Activated naive CD4-positive, alpha-beta T cell treated with anti-CD3 and anti-CD28 coated beads for 36 hours (primary cell): ENCODE results near the gene DNMT3A. TPM values are rescaled to one million over a fixed set of nuclear protein-coding genes. Genes with fewer than 3 reads are reported as not detected.

ENCODE experiments used
- CTCF ChIA-PET: fragments of 350-600 bp; sonication (Branson Sonifier 250); formaldehyde crosslinking; loops from one replicate; lab custom pipeline; 2021; ENCODE audit warnings: antibody characterized with exemption; lab: Charles Lee
- DNase-seq: peaks from one replicate; pipeline ENCODE4 v3.0.0-alpha.2; 2020
- H3K27ac Mint-ChIP-seq: one replicate; pipeline ENCODE4 v1.8.0; 2021; ENCODE audit warnings: mild to moderate bottlenecking, mixed read lengths
- H3K27me3 Mint-ChIP-seq: one replicate; pipeline ENCODE4 v1.8.0; 2021; ENCODE audit warnings: low read depth, mixed read lengths
- H3K36me3 Mint-ChIP-seq: one replicate; pipeline ENCODE4 v1.8.0; 2021; ENCODE audit warnings: low read depth, mixed read lengths
- H3K4me1 Mint-ChIP-seq: one replicate; pipeline ENCODE4 v1.8.0; 2021; ENCODE audit warnings: low read depth, mixed read lengths
- H3K4me3 Mint-ChIP-seq: one replicate; pipeline ENCODE4 v1.8.0; 2021; ENCODE audit warnings: mild to moderate bottlenecking, moderate library complexity, mixed read lengths
- H3K9me3 Mint-ChIP-seq: one replicate; pipeline ENCODE4 v1.8.0; 2021; ENCODE audit warnings: mixed read lengths
- intact Hi-C: fragments of 100-400 bp; cut with micrococcal nuclease; formaldehyde crosslinking; loops from one replicate; pipeline ENCODE4 v1.15.1; 2023
- total RNA-seq, 2 experiments: library from RNA; stranded (reverse); gene quantifications; one replicate each; pipeline ENCODE4 v1.2.3, GENCODE V29; 2021

DNMT3A gene
- total RNA-seq, 2 experiments from 2014 or later, result 53.0 to 53.5 TPM

DNA sequence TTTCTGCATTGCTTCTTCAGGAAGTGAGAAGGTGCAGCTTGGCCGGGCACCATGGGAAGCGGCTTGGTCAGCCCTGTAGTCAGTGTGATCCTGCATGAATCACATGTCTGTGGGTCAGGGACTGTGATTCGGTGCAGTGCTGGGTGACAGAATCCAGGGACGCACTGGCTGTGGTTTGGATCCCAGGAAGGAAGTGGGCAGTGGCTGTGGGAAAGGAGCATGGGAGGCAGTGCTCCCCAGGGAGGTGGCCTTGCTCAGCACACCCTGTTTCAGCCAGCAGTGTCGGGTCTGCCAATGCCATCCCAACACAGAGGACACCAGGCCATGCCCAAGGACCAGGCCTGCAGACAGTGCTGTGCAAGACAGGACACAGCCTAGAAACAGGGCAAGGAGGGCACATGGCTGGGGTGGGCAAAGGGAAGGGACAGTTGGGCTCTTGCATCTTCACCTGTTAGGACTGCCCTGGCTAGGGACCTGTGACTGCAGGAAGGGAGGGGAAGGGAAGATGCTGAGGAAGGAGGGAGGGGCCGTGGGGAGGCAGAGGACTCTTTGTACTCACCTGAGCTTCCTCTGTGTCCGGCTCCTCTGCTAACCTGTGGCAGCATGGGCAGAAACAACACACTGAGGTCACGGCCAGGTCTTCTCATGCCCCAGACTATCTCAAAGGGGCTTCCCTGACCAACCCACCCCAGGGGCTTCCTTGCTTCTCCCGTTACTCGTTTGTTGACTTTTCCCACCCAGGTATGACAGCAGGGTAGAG is 37.2 kb upstream of the DNMT3A start:
- DNase-seq, result no peak
- Mint-ChIP-seq H3K9me3 (peaks cover 10% of the 10 kb centered on the region), H3K4me1 (peaks cover 28% of the 10 kb centered on the region), H3K27me3 (no peaks in the 10 kb centered on the region), H3K27ac (peak overlapping the region; percentile 31), H3K36me3 (peaks cover 10% of the 10 kb centered on the region), H3K4me3 (no peak overlapping the region)
- CTCF ChIA-PET, result interaction anchor here (0.9 kb wide), 1 partner anchor 16 kb away, joined by 3 read pairs; no protein-coding TSS in a partner anchor
- intact Hi-C loops, result loop anchor here (5.0 kb wide), 2 partner anchors 212 to 407 kb away; partner anchors contain the start of genes DNAJC27 and POMC

DNA sequence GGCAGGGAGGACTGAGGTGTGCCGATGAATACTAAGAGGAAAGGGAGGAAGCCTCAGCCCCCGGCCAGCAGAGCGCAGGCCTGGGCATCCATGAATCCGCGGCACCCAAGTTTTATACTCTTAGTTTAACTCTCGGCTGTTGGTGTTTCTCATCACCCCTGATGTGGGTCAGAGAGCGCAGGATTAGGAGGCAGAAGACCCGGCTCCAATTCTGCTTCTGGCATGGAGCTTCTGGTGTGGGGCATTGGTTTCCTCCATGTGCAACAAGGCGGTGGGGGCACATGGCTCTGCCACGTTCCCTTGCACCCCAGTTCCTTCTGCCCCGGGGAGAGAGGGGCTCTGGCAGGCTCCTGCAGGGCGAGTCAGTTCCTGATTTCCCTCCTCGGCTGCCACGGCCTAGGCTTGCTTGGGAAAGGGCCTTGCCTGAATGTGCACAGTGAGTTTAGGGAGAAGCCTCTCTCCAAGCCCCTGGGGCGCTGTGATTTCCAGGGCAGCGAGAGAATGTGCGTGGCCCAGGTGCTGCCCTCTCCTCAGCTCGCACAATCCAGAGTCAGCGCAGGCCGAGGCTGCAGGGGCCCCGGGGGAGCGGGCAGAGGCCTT is 36.2 kb upstream of the DNMT3A start:
- no peak for DNase-seq
- CTCF ChIA-PET, result interaction anchor here (0.9 to 4.1 kb wide), 10 partner anchors 8 to 67 kb away, joined by 3 to 54 read pairs (median 10); no protein-coding TSS in a partner anchor
- Mint-ChIP-seq H3K27me3 (no peaks in the 10 kb centered on the region), H3K36me3 (peaks cover 10% of the 10 kb centered on the region), H3K4me3 (peak overlapping the region; percentile 64), H3K27ac (peak overlapping the region; percentile 96), H3K9me3 (peaks cover 10% of the 10 kb centered on the region), H3K4me1 (peaks cover 28% of the 10 kb centered on the region)
- intact Hi-C loops, result loop anchor here (1.0 to 5.0 kb wide), 12 partner anchors 16 to 439 kb away; partner anchors contain the start of genes DNAJC27 and POMC

DNA sequence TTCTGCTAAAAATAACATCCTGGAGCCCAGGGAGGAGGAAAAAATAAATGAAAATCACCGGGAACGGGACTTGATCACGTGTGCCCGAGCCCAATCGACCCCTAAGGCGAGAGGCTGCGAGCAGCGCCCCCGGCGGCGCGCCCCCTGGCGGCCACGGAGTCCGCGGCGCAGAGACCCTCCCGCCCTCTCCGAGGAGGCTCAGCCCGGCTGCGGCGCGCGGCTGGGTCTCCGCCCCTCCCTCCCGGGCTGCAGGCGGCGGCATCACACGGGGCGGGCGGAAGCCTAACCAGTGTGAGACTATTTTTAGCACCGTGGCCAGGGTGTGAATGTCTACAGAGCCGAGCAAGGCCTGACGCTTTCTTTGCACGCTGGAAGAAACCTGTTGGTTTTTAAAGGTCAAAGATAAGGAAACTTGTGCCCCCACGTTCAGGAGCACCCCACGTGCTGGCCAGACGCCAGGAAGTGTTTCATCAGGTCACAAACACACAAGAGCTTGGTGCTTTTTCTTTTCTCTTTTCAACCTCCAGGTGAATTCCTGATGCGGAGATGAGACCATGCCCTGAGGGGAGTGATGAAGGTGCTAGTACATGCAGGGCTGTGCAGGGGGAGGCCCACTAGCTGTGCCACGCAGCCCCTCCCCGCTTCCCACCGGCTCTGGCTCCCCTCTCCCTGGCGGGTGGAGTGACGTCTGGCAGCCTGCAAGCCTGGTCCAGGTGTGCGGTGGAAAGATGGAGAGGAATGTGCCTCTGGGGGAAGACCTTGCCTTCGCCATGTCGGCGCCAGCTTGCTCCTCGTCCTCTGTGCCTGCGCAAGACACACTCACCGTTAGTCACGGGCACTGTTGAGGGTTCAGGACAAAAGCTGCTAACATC is 35.3 kb upstream of the DNMT3A start:
- H3K27ac Mint-ChIP-seq, result peak overlapping the region; percentile 96
- peak; percentile 96 for DNase-seq
- peaks cover 10% of the 10 kb centered on the region for H3K36me3 Mint-ChIP-seq
- no peaks in the 10 kb centered on the region for H3K27me3 Mint-ChIP-seq
- peaks cover 10% of the 10 kb centered on the region for H3K9me3 Mint-ChIP-seq
- intact Hi-C loops, result loop anchor here (1.0 to 5.0 kb wide), 12 partner anchors 15 to 440 kb away; partner anchors contain the start of genes DNAJC27 and POMC
- H3K4me3 Mint-ChIP-seq, result peak overlapping the region; percentile 64
- peaks cover 28% of the 10 kb centered on the region for H3K4me1 Mint-ChIP-seq
- CTCF ChIA-PET, result interaction anchor here (0.7 to 4.1 kb wide), 30 partner anchors 8 to 288 kb away, joined by 3 to 54 read pairs (median 4); no protein-coding TSS in a partner anchor

DNA sequence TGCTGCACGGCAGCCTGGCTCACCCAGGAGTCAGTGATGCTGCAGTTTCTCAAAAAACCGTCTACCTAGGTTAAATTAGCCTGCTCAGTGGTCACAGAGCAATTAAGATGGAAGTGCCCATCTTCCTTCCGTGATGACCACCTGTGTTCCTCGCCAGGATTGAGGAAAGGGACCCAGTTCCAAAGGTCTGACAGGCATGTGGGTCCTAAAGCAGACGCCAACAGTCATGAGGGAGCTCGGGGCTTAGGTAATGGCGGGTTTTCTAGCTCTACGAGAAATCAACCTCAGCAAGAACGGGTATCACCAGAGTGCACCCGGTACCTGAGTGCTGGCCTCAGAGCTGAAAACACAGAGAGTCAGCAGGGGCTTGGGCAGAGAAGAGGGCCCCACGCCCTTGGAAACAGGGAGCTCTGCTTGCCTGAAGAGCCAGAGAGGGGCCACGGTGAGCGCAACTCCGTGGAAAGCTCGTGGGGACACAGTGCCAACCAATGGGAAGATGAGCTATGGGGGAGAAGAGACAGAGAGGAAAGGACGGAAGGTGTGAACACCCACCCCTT is 34.3 kb upstream of the DNMT3A start:
- Mint-ChIP-seq H3K4me1 (peaks cover 29% of the 10 kb centered on the region), H3K27me3 (no peaks in the 10 kb centered on the region), H3K27ac (peak overlapping the region; percentile 90), H3K4me3 (peak overlapping the region; percentile 50), H3K36me3 (peaks cover 10% of the 10 kb centered on the region), H3K9me3 (peaks cover 10% of the 10 kb centered on the region)
- CTCF ChIA-PET, result interaction anchor here (0.5 to 4.1 kb wide), 31 partner anchors 8 to 440 kb away, joined by 3 to 54 read pairs (median 4); no protein-coding TSS in a partner anchor
- intact Hi-C loops, result loop anchor here (2.0 to 5.0 kb wide), 3 partner anchors 99 to 404 kb away; partner anchors contain the start of genes DNAJC27 and POMC
- no peak for DNase-seq

DNA sequence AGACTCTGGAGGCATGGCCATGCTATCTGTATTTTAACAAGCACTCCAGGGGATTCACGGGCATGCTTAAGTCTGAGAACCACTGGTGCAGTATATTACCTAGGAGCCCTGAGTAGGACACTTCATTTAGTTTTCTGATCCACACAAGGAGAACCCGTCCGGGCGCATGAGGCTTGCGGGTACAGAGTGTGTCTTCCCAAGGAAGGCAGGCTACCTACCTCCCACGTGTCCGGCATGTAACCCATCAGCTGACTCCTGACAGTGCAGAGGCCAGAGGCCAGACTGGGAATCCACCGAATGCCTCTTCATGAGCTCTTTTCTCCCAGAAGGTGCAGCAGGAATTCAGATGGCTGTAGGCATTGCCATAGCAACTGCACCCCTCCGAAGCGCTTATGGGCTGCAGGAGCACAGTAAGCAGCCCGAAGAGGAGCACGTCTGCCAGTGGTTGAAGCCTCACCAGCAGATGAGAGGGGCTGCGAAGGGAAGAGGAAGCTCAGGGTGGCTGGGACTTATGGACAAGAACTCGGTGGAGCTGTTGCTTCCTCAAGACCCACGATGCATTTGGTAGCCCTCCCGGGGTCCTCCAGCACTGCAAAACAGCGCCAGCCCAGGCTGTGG is 33.8 kb upstream of the DNMT3A start:
- intact Hi-C loops, result loop anchor here (5.0 kb wide), 2 partner anchors 208 to 403 kb away; partner anchors contain the start of genes DNAJC27 and POMC
- CTCF ChIA-PET, result interaction anchor here (0.6 to 4.1 kb wide), 23 partner anchors 9 to 441 kb away, joined by 3 to 54 read pairs (median 5); no protein-coding TSS in a partner anchor
- Mint-ChIP-seq H3K4me1 (peaks cover 32% of the 10 kb centered on the region), H3K4me3 (no peak overlapping the region), H3K27ac (no peak overlapping the region), H3K9me3 (peaks cover 10% of the 10 kb centered on the region), H3K27me3 (no peaks in the 10 kb centered on the region), H3K36me3 (peaks cover 10% of the 10 kb centered on the region)
- DNase-seq, result no peak

DNA sequence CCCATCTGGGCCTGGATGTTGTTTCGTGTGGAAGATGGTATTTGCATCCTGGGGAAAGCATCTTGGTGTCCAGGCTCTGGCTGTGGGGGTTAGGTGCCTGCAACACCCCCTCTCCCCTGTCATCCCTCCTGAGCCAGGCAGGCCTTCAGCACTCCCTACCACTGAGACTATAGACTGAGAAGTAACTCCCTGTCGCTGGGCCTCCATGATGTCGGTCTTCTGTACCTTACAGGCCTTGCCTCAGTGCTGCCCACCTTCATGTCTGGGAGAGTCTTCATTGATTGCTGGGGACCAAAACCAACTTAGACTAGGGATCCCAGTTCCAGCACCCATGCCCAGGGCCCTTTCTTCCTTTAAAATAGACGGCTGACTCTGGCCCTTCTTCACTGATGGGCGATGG is 33.1 kb upstream of the DNMT3A start:
- intact Hi-C loops, result loop anchor here (5.0 kb wide), 2 partner anchors 208 to 403 kb away; partner anchors contain the start of genes DNAJC27 and POMC
- no peaks in the 10 kb centered on the region for H3K27me3 Mint-ChIP-seq
- no peak overlapping the region for H3K27ac Mint-ChIP-seq
- peaks cover 9% of the 10 kb centered on the region for H3K9me3 Mint-ChIP-seq
- peaks cover 31% of the 10 kb centered on the region for H3K4me1 Mint-ChIP-seq
- no peak overlapping the region for H3K4me3 Mint-ChIP-seq
- H3K36me3 Mint-ChIP-seq, result peaks cover 10% of the 10 kb centered on the region
- DNase-seq, result no peak
- CTCF ChIA-PET, result interaction anchor here (1.5 to 4.1 kb wide), 8 partner anchors 10 to 144 kb away, joined by 5 to 54 read pairs (median 11); no protein-coding TSS in a partner anchor

DNA sequence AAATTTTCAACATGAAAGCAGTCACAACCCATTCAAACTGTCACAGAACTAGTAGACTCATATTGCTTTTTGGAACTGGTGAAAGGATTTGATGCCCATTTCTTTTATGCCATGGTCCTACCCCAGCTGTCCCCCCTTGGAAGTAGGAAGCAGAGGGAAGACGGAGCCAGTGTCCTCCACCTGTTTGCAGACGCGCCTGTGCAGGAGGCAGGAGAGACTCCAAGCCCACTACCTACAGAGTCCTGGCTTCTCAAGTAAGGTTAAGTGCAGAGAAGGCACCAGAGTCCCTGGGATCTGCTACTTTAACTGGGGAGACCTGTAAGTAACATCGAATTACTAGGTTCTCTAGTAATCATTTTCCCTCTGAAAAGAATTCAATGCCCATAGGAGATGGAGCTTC is 32.7 kb upstream of the DNMT3A start:
- no peak for DNase-seq
- Mint-ChIP-seq H3K27me3 (no peaks in the 10 kb centered on the region), H3K36me3 (peaks cover 10% of the 10 kb centered on the region), H3K9me3 (peaks cover 9% of the 10 kb centered on the region), H3K4me3 (no peak overlapping the region), H3K4me1 (peaks cover 28% of the 10 kb centered on the region), H3K27ac (no peak overlapping the region)
- CTCF ChIA-PET, result interaction anchor here (1.7 to 4.1 kb wide), 2 partner anchors 12 to 21 kb away, joined by 5 to 54 read pairs; no protein-coding TSS in a partner anchor
- intact Hi-C loops, result no loop called here

DNA sequence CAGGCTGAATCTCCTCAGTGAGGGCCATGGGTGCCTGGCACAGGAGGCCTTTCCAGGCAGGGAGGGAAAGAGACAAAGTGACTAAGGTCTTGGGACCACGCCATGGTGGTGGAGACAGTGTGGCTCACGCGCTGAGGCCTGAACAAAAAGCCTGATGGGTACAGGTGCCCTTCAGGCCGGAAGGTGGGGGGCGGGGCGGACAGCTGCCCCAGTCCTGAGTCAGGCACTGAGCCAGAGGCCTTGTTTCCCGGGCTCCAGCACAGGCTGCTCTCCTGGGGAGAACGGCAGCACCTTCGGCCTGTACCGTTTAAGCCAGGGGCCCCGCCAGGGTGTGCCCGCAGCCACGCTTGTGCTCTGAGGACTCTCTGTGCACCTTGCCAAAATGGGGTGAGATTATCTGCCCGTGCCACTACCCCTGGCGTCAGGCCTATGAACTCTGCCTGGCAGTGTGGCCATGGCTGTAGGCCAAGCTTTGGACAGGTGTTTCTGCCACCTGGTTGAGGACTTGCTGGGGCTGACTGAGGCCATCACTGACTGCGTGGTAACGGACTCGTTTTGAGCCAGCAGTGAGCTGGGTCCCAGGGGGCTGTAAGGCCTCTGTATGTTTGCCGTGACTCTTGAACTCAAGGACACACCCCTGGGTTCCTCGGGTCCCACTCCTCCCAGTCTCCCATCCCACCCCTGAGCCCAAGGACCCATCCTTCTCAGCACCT is 31.7 kb upstream of the DNMT3A start:
- intact Hi-C loops, result no loop called here
- no peak for DNase-seq
- no peaks in the 10 kb centered on the region for H3K9me3 Mint-ChIP-seq
- no peak overlapping the region for H3K4me3 Mint-ChIP-seq
- H3K27ac Mint-ChIP-seq, result no peak overlapping the region
- peaks cover 2% of the 10 kb centered on the region for H3K36me3 Mint-ChIP-seq
- no peaks in the 10 kb centered on the region for H3K27me3 Mint-ChIP-seq
- H3K4me1 Mint-ChIP-seq, result peaks cover 22% of the 10 kb centered on the region
- CTCF ChIA-PET, result interaction anchor here (2.9 kb wide), 1 partner anchor 11 kb away, joined by 12 read pairs; no protein-coding TSS in a partner anchor

DNA sequence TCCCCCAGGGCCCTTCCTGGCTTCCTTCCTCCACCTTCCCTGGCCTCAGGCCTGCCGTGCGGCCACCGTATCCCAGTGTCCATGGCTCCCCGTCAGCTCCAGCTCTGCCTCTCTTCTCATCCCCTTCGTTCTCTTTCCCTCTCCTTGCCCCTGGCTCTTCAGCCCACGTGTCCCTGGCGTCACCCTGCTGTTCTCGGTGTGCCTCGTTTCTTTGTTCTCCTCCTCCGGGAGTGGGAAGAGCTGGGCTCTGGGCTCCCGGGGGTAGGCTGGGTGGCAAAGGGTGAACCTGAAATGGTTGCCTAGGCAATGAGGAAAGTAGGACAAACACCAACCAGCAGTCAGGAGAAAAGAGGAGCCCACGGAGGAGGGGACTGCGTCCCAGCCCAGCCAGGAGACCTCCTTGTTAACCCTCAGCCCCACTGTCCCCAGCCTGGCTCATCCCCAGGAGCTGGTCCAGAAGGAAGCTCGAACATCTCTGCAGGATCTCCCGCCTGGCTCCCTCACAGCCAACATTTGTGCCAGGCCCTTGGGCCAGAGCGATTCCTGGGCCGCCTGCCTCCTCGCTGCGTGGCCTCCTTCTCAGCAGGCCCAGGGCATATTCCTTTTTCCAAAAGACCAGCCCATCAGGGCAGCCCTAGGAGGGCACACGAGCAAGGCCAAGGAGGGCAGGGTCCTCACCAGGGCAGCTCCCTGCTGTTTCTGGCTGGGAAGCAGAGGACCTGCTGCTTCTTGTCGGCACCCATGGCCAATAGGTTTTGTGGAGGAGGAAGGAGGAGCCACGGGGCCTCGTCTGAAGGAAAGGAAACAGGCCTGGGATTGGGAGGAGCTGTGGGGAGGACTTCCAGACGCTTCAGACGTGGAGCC is 30.9 kb upstream of the DNMT3A start:
- Mint-ChIP-seq H3K9me3 (no peaks in the 10 kb centered on the region), H3K4me3 (no peak overlapping the region), H3K27ac (peak overlapping the region; percentile 1), H3K4me1 (peaks cover 18% of the 10 kb centered on the region), H3K36me3 (peaks cover 2% of the 10 kb centered on the region), H3K27me3 (no peaks in the 10 kb centered on the region)
- CTCF ChIA-PET, result interaction anchor here (2.9 kb wide), 1 partner anchor 10 kb away, joined by 12 read pairs; no protein-coding TSS in a partner anchor
- DNase-seq, result no peak
- intact Hi-C loops, result no loop called here
